PC-9 (cell line): ENCODE measurements around the gene ELMO1. TPM values are rescaled to one million over a fixed set of nuclear protein-coding genes. Genes with fewer than 3 reads are reported as not detected.

ENCODE experiments used
- BruUV-seq: library from RNA; stranded (reverse); fragments of 400-500 nt; replicated peaks from 2 replicates; lab custom pipeline; 2021; lab: Mats Ljungman, UMichigan
- CTCF ChIA-PET: fragments of 300-600 bp; sonication (Branson Sonifier 250); formaldehyde crosslinking; loops from one replicate; lab custom pipeline; 2022; ENCODE audit warnings: antibody characterized with exemption; lab: Charles Lee
- POLR2A ChIA-PET: fragments of 300-600 bp; sonication (Branson Sonifier 250); formaldehyde crosslinking; loops from one replicate; lab custom pipeline; 2022; ENCODE audit warnings: antibody characterized with exemption; ENCODE audit not compliant: unreplicated experiment; lab: Charles Lee
- DNase-seq, 2 experiments: peaks; one replicate each; pipeline versions ENCODE4 v3.0.0 to v3.0.0-alpha.2; 2015 to 2022; ENCODE audit warnings: mixed read lengths in 1 of 2
- H2AFZ ChIP-seq: fragments of 200-600 bp; sonication (generic); 2 replicates; pipeline ENCODE4 v1.8.1; 2017; ENCODE audit warnings: antibody characterized with exemption
- H3F3A ChIP-seq: fragments of 200-600 bp; sonication (generic); 2 replicates; pipeline ENCODE4 v1.8.1; 2017; ENCODE audit warnings: antibody characterized with exemption, mild to moderate bottlenecking, low read depth; ENCODE audit not compliant: insufficient read depth
- H3K27ac ChIP-seq: fragments of 200-600 bp; sonication (generic); 2 replicates; pipeline ENCODE4 v1.6.1; 2016; ENCODE audit warnings: mixed run types
- H3K27me3 ChIP-seq: fragments of 200-600 bp; sonication (generic); 2 replicates; pipeline ENCODE4 v1.6.1; 2016; ENCODE audit warnings: low read depth, mixed run types; ENCODE audit not compliant: insufficient read depth
- H3K36me3 ChIP-seq: fragments of 200-600 bp; sonication (generic); 2 replicates; pipeline ENCODE4 v1.6.1; 2016; ENCODE audit warnings: low read depth, mixed run types
- H3K4me1 ChIP-seq: fragments of 200-600 bp; sonication (generic); replicated peaks from 2 replicates; pipeline ENCODE4 v1.6.1; 2016; ENCODE audit warnings: mixed run types; ENCODE audit not compliant: insufficient read depth
- H3K4me2 ChIP-seq: fragments of 200-600 bp; sonication (generic); 2 replicates; pipeline ENCODE4 v1.6.1; 2017; ENCODE audit warnings: mixed run types
- H3K4me3 ChIP-seq: fragments of 200-600 bp; sonication (generic); 2 replicates; pipeline ENCODE4 v1.6.1; 2016; ENCODE audit warnings: mixed run types
- H3K79me2 ChIP-seq: fragments of 200-600 bp; sonication (generic); 2 replicates; pipeline ENCODE4 v1.6.1; 2017; ENCODE audit warnings: low read depth, mixed run types
- H3K9me2 ChIP-seq: fragments of 200-600 bp; sonication (generic); 2 replicates; pipeline ENCODE4 v1.8.1; 2017; ENCODE audit warnings: mild to moderate bottlenecking; ENCODE audit not compliant: insufficient read depth
- H3K9me3 ChIP-seq: fragments of 200-600 bp; sonication (generic); 2 replicates; pipeline ENCODE4 v1.8.1; 2016; ENCODE audit warnings: low read depth; ENCODE audit not compliant: insufficient read depth
- H4K20me1 ChIP-seq: fragments of 200-600 bp; sonication (generic); 2 replicates; pipeline ENCODE4 v1.8.1; 2017; ENCODE audit not compliant: insufficient read depth
- EZH2 ChIP-seq: fragments of 200-600 bp; sonication (generic); IDR thresholded peaks from 2 replicates; pipeline ENCODE4 v1.8.0; 2017; ENCODE audit warnings: antibody characterized with exemption, low read depth
- intact Hi-C: fragments of 100-400 bp; cut with micrococcal nuclease; formaldehyde crosslinking; loops from one replicate; pipeline ENCODE4 v1.10.0; 2022; ENCODE audit not compliant: unreplicated experiment
- total RNA-seq: library from RNA; stranded (reverse); gene quantifications from 2 replicates; pipeline ENCODE4 v1.2.3, GENCODE V29; 2021
- TF ChIP-seq, protein P1 (sequence below): fragments of 200-600 bp; sonication (generic); conservative IDR thresholded peaks from 2 replicates; pipeline ENCODE4 v1.6.1; 2017; ENCODE audit warnings: mixed run types, antibody characterized with exemption, mild to moderate bottlenecking, moderate library complexity

ELMO1 gene
- total RNA-seq, 1 experiment from 2014 or later, result 4.8 TPM

- no TSS peak for BruUV-seq
- ChIA-PET CTCF (no interaction called here), POLR2A (no interaction called here)
- Histone ChIP-seq H3K4me2 (no peak overlapping the region), H3K27me3 (peaks cover 19% of the 10 kb centered on the region), H3K4me3 (no peak overlapping the region), H3K9me3 (no peaks in the 10 kb centered on the region), H3K9me2 (no peaks in the 10 kb centered on the region), H4K20me1 (no peaks in the 10 kb centered on the region; the same call in 1 of the 2 replicates), H3K36me3 (no peaks in the 10 kb centered on the region), H2AFZ (no peak overlapping the region), H3F3A (no peaks in the 10 kb centered on the region), H3K27ac (no peak overlapping the region), H3K79me2 (no peaks in the 10 kb centered on the region), H3K4me1 (no peaks in the 10 kb centered on the region)
- TF ChIP-seq, protein P1, sequence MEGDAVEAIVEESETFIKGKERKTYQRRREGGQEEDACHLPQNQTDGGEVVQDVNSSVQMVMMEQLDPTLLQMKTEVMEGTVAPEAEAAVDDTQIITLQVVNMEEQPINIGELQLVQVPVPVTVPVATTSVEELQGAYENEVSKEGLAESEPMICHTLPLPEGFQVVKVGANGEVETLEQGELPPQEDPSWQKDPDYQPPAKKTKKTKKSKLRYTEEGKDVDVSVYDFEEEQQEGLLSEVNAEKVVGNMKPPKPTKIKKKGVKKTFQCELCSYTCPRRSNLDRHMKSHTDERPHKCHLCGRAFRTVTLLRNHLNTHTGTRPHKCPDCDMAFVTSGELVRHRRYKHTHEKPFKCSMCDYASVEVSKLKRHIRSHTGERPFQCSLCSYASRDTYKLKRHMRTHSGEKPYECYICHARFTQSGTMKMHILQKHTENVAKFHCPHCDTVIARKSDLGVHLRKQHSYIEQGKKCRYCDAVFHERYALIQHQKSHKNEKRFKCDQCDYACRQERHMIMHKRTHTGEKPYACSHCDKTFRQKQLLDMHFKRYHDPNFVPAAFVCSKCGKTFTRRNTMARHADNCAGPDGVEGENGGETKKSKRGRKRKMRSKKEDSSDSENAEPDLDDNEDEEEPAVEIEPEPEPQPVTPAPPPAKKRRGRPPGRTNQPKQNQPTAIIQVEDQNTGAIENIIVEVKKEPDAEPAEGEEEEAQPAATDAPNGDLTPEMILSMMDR, result no peak
- no peak for TF ChIP-seq EZH2
- intact Hi-C loops, result no loop called here
- no peak for DNase-seq
Measured at GRCh38 chr7:37329940-37330339, 118.7 kb downstream of the ELMO1 start.

DNA sequence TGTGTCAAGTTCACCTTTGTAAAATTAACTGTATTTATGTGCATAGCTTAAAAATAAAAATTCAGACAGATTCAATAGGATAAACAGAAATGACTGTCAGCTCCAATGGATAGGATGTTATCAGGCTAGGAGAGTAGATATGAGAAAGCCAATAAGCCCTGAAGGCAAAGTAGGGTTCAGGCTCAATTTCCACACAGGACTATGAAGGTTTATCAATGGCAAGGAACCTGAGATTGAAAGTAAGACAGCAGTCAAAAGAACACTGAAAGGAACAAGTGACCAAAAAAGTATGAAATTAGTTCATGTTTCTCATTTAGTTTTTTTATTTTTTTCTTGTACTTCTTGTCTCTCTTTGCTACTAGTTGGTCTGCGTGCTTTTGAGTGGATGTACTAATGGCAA, 121.4 kb downstream of the ELMO1 start:
- TF ChIP-seq EZH2, result no peak
- TF ChIP-seq, protein P1, result no peak
- H4K20me1 ChIP-seq, result no peaks in the 10 kb centered on the region; the same call in 1 of the 2 replicates
- no peaks in the 10 kb centered on the region for H3K9me2 ChIP-seq
- no peak overlapping the region for H3K4me3 ChIP-seq
- H3K4me1 ChIP-seq, result no peaks in the 10 kb centered on the region
- H3K79me2 ChIP-seq, result no peaks in the 10 kb centered on the region
- CTCF ChIA-PET, result no interaction called here
- POLR2A ChIA-PET, result no interaction called here
- no peaks in the 10 kb centered on the region for H3K36me3 ChIP-seq
- no peak overlapping the region for H3K27ac ChIP-seq
- BruUV-seq, result no TSS peak
- DNase-seq, result no peak
- H3F3A ChIP-seq, result no peaks in the 10 kb centered on the region
- H3K9me3 ChIP-seq, result no peaks in the 10 kb centered on the region
- H2AFZ ChIP-seq, result no peak overlapping the region
- H3K27me3 ChIP-seq, result peaks cover 36% of the 10 kb centered on the region
- intact Hi-C loops, result no loop called here
- no peak overlapping the region for H3K4me2 ChIP-seq

DNA sequence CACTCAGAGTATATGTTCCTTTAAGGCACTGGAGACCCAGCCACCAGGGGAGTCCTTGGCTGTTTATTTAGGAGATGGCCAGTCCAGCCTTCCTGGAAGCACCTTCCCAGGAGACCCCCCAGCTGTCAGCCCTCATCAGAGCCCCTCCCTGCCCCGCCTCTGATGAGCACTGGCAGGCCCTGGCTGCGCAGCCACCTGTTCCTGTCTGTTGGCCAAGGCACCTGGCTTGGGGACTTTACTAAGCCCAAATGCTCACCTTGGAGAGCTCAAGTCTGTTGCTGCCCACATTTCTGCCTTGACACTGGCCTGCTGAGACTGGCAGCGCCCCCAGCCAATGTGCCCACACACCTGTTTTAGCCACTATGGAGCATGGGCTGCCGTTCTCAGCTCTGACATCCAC, 124.7 kb downstream of the ELMO1 start:
- DNase-seq, result no peak
- Histone ChIP-seq H3K9me2 (no peaks in the 10 kb centered on the region), H4K20me1 (no peaks in the 10 kb centered on the region; the same call in 1 of the 2 replicates), H3K4me1 (no peaks in the 10 kb centered on the region), H3K9me3 (no peaks in the 10 kb centered on the region), H3K4me2 (no peak overlapping the region), H3K79me2 (no peaks in the 10 kb centered on the region), H3K27ac (no peak overlapping the region), H3K27me3 (peaks cover 36% of the 10 kb centered on the region), H3K4me3 (no peak overlapping the region), H2AFZ (no peak overlapping the region), H3F3A (no peaks in the 10 kb centered on the region), H3K36me3 (no peaks in the 10 kb centered on the region)
- intact Hi-C loops, result no loop called here
- TF ChIP-seq, protein P1, result no peak
- no peak for TF ChIP-seq EZH2
- CTCF ChIA-PET, result no interaction called here
- POLR2A ChIA-PET, result no interaction called here
- BruUV-seq, result no TSS peak
